ENCODE results near the gene COL6A2. TPM values are rescaled to one million over a fixed set of nuclear protein-coding genes. Genes with fewer than 3 reads are reported as not detected.
"Not testable (repeated sequence)": the region's sequence is repeated elsewhere in the genome, so short reads cannot be mapped to it uniquely, and the experiment has no call there.

The COL6A2 gene
- total RNA-seq, 1 donor from 2014 or later: 12.6 TPM

GRCh38 chr21:46145159-46145839, 47.4 kb downstream of the COL6A2 start:
- FAIRE-seq (no peak), DNase-seq (ENCODE audit: low read depth) (no peak)
- Histone ChIP-seq H3K27me3 (ENCODE audit: control insufficient read depth, insufficient read depth, low read length) (no peaks in the 10 kb centered on the region), H3K4me3 (ENCODE audit: low read depth, low read length) (no peak overlapping the region), H3K36me3 (ENCODE audit: control insufficient read depth, insufficient read depth, low read length) (no peaks in the 10 kb centered on the region)
- TF ChIP-seq CTCF (IDR thresholded peaks at IDR 0.05; ENCODE audit: insufficient read depth, low read length, severe bottlenecking): no peak

GRCh38 chr21:46145840-46146691, 48.2 kb downstream of the COL6A2 start:
- DNase-seq (ENCODE audit: low read depth) (no peak), FAIRE-seq (no peak)
- Histone ChIP-seq H3K4me3 (ENCODE audit: low read depth, low read length) (no peak overlapping the region), H3K36me3 (ENCODE audit: control insufficient read depth, insufficient read depth, low read length) (no peaks in the 10 kb centered on the region), H3K27me3 (ENCODE audit: control insufficient read depth, insufficient read depth, low read length) (no peaks in the 10 kb centered on the region)
- TF ChIP-seq CTCF (IDR thresholded peaks at IDR 0.05; ENCODE audit: insufficient read depth, low read length, severe bottlenecking): no peak

- no peak overlapping the region for H3K4me3 ChIP-seq (ENCODE audit: low read depth, low read length)
- TF ChIP-seq CTCF (IDR thresholded peaks at IDR 0.05; ENCODE audit: insufficient read depth, low read length, severe bottlenecking): no peak
- no peak for FAIRE-seq
- DNase-seq (ENCODE audit: low read depth): no peak
- no peaks in the 10 kb centered on the region for H3K36me3 ChIP-seq (ENCODE audit: control insufficient read depth, insufficient read depth, low read length)
- H3K27me3 ChIP-seq (ENCODE audit: control insufficient read depth, insufficient read depth, low read length): no peaks in the 10 kb centered on the region
Measured at GRCh38 chr21:46146856-46147255, 48.9 kb downstream of the COL6A2 start.

GRCh38 chr21:46147429-46147828, 49.5 kb downstream of the COL6A2 start:
- FAIRE-seq; H3K27me3 ChIP-seq (ENCODE audit: control insufficient read depth, insufficient read depth, low read length); H3K36me3 ChIP-seq (ENCODE audit: control insufficient read depth, insufficient read depth, low read length); H3K4me3 ChIP-seq (ENCODE audit: low read depth, low read length): not testable (repeated sequence)
- peak; percentile 70 for TF ChIP-seq CTCF (IDR thresholded peaks at IDR 0.05; ENCODE audit: insufficient read depth, low read length, severe bottlenecking)
- peak; percentile 33 for DNase-seq (ENCODE audit: low read depth)

- FAIRE-seq (no peak), DNase-seq (ENCODE audit: low read depth) (no peak)
- H3K36me3 ChIP-seq (ENCODE audit: control insufficient read depth, insufficient read depth, low read length): no peaks in the 10 kb centered on the region
- no peak overlapping the region for H3K4me3 ChIP-seq (ENCODE audit: low read depth, low read length)
- TF ChIP-seq CTCF (IDR thresholded peaks at IDR 0.05; ENCODE audit: insufficient read depth, low read length, severe bottlenecking): no peak
- no peaks in the 10 kb centered on the region for H3K27me3 ChIP-seq (ENCODE audit: control insufficient read depth, insufficient read depth, low read length)
Measured at GRCh38 chr21:46148106-46148505, 50.2 kb downstream of the COL6A2 start.
